ENCODE data around the gene HLCS. TPM values are rescaled to one million over a fixed set of nuclear protein-coding genes. Genes with fewer than 3 reads are reported as not detected.

The HLCS gene
- total and polyA plus RNA-seq, 2 of the 4 experiments (the other 2 are of a cell fraction) = 10.6 to 21.0 TPM

GRCh38 chr21:36716836-36717235, 249.6 kb downstream of the HLCS start:
- H2BK120ac ChIP-seq (ENCODE audit: low read depth, low read length) = no peak overlapping the region
- no peak overlapping the region for H4K5ac ChIP-seq (ENCODE audit: low read depth, low read length)
- no peak overlapping the region for H3K4ac ChIP-seq (ENCODE audit: low read depth, low read length)
- TF ChIP-seq RFX5 (IDR thresholded peaks at IDR 0.05; ENCODE audit: low read depth, low read length) (no peak), NFE2L2 (IDR thresholded peaks at IDR 0.05; ENCODE audit: low read depth, low read length) (no peak), RCOR1 (IDR thresholded peaks at IDR 0.05; ENCODE audit: insufficient replicate concordance, low read length) (no peak), SMC3 (IDR thresholded peaks at IDR 0.05; ENCODE audit: low read depth, low read length) (no peak), RAD21 (IDR thresholded peaks at IDR 0.05; ENCODE audit: low read length) (no peak), BHLHE40 (IDR thresholded peaks at IDR 0.05; ENCODE audit: low read depth, low read length) (no peak), CEBPB (IDR thresholded peaks at IDR 0.05; ENCODE audit: low read depth, low read length) (no peak), POLR2A (IDR thresholded peaks at IDR 0.05; ENCODE audit: low read depth, low read length) (no peak), FOS (IDR thresholded peaks at IDR 0.05; ENCODE audit: low read depth, low read length) (no peak), MXI1 (IDR thresholded peaks at IDR 0.05; ENCODE audit: borderline replicate concordance, low read depth, low read length) (no peak), MAZ (IDR thresholded peaks at IDR 0.05; ENCODE audit: borderline replicate concordance, low read depth, low read length) (no peak), MAFK (IDR thresholded peaks at IDR 0.05; ENCODE audit: low read depth, low read length) (no peak), CHD1 (IDR thresholded peaks at IDR 0.05; ENCODE audit: low read depth, low read length) (no peak)
- TF ChIP-seq, protein P1, sequence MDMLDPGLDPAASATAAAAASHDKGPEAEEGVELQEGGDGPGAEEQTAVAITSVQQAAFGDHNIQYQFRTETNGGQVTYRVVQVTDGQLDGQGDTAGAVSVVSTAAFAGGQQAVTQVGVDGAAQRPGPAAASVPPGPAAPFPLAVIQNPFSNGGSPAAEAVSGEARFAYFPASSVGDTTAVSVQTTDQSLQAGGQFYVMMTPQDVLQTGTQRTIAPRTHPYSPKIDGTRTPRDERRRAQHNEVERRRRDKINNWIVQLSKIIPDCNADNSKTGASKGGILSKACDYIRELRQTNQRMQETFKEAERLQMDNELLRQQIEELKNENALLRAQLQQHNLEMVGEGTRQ (IDR thresholded peaks at IDR 0.05; ENCODE audit: low read depth, low read length) = no peak
- TF ChIP-seq, protein P2, sequence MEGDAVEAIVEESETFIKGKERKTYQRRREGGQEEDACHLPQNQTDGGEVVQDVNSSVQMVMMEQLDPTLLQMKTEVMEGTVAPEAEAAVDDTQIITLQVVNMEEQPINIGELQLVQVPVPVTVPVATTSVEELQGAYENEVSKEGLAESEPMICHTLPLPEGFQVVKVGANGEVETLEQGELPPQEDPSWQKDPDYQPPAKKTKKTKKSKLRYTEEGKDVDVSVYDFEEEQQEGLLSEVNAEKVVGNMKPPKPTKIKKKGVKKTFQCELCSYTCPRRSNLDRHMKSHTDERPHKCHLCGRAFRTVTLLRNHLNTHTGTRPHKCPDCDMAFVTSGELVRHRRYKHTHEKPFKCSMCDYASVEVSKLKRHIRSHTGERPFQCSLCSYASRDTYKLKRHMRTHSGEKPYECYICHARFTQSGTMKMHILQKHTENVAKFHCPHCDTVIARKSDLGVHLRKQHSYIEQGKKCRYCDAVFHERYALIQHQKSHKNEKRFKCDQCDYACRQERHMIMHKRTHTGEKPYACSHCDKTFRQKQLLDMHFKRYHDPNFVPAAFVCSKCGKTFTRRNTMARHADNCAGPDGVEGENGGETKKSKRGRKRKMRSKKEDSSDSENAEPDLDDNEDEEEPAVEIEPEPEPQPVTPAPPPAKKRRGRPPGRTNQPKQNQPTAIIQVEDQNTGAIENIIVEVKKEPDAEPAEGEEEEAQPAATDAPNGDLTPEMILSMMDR (conservative IDR thresholded peaks at IDR 0.05; ENCODE audit: low read depth, low read length) = no peak
- TF ChIP-seq, protein P3, sequence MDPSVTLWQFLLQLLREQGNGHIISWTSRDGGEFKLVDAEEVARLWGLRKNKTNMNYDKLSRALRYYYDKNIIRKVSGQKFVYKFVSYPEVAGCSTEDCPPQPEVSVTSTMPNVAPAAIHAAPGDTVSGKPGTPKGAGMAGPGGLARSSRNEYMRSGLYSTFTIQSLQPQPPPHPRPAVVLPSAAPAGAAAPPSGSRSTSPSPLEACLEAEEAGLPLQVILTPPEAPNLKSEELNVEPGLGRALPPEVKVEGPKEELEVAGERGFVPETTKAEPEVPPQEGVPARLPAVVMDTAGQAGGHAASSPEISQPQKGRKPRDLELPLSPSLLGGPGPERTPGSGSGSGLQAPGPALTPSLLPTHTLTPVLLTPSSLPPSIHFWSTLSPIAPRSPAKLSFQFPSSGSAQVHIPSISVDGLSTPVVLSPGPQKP (IDR thresholded peaks at IDR 0.05; ENCODE audit: borderline replicate concordance, low read depth, low read length) = no peak
- POLR2A ChIA-PET (ENCODE audit: unreplicated experiment) = no interaction called here
- intact Hi-C loops (cut with micrococcal nuclease) (no loop called here), in situ Hi-C loops (cut with MboI; ENCODE audit: low sequenced_read_pairs) (no loop called here), dilution Hi-C loops (cut with HindIII; ENCODE audit: low sequenced_read_pairs, unreplicated experiment) (no loop called here)
- WGBS, 2 experiments (ENCODE audit: extremely low coverage in 2 of 2, insufficient read length in 1 of 2) = no CpG with 5 or more reads among the region's 9 CpGs
- no peak overlapping the region for H2AK9ac ChIP-seq (replicated peaks; ENCODE audit: low read depth, low read length, poor library complexity)
- BruUV-seq (replicated peaks) = no TSS peak
- no peak overlapping the region for H3K18ac ChIP-seq (ENCODE audit: low read depth, low read length)
- H4K20me1 ChIP-seq (ENCODE audit: insufficient read depth, low read length) = no peaks in the 10 kb centered on the region; the same call in 1 of the 2 replicates
- no peak overlapping the region for H4K91ac ChIP-seq (ENCODE audit: insufficient read depth, low read depth, low read length)
- no peaks in the 10 kb centered on the region for H3K36me3 ChIP-seq (ENCODE audit: control insufficient read depth, insufficient read depth, low read length)
- no peak overlapping the region for H2BK15ac ChIP-seq (ENCODE audit: low read depth, low read length)
- no peak for DNase-seq
- peaks cover 64% of the 10 kb centered on the region for H3K27me3 ChIP-seq (ENCODE audit: control insufficient read depth, insufficient read depth, low read length)
- H3K9ac ChIP-seq (ENCODE audit: low read depth, low read length) = no peak overlapping the region
- no peak overlapping the region for H2AK5ac ChIP-seq (ENCODE audit: low read depth, low read length)
- H3K56ac ChIP-seq (ENCODE audit: extremely low read depth, insufficient read depth, low read length) = no peak overlapping the region
- H3K23ac ChIP-seq (ENCODE audit: low read depth, low read length) = no peak overlapping the region
- no peaks in the 10 kb centered on the region for H3K9me3 ChIP-seq (ENCODE audit: control insufficient read depth, insufficient read depth, low read length)
- no peaks in the 10 kb centered on the region for H3K4me1 ChIP-seq (ENCODE audit: control insufficient read depth, insufficient read depth, low read length)
- ATAC-seq (ENCODE audit: low read depth) = no peak
- H2BK5ac ChIP-seq (ENCODE audit: low read depth, low read length, poor library complexity, severe bottlenecking) = no peak overlapping the region
- no peaks in the 10 kb centered on the region; a peak in 1 of 4 replicates for H3K79me1 ChIP-seq (ENCODE audit: low read depth in 1 of 2, low read length in 2 of 2)
- H2BK20ac ChIP-seq (ENCODE audit: low read depth, low read length) = no peak overlapping the region
- H3K4me3 ChIP-seq (ENCODE audit: insufficient read depth, low read depth, low read length) = no peak overlapping the region
- H4K8ac ChIP-seq (ENCODE audit: low read depth in 2 of 2, low read length in 2 of 2) = no peak overlapping the region
- no peak overlapping the region for H3K4me2 ChIP-seq (ENCODE audit: low read depth, low read length)
- no peaks in the 10 kb centered on the region for H3K9me1 ChIP-seq (ENCODE audit: insufficient read depth, low read length)
- CTCF ChIA-PET = interaction anchor here (1.0 kb wide), 1 partner anchor 11 kb away, joined by 3 read pairs; no protein-coding TSS in a partner anchor
- no peak overlapping the region for H2AFZ ChIP-seq (replicated peaks; ENCODE audit: low read length, poor library complexity)
- no peak overlapping the region for H3K27ac ChIP-seq (ENCODE audit: insufficient read depth, low read length)
- no peak overlapping the region for H3K14ac ChIP-seq (replicated peaks; ENCODE audit: low read depth, low read length)

Measured in IMR-90 (cell line).